B cell (primary cell): ENCODE measurements around the gene NFE2L1. TPM values are rescaled to one million over a fixed set of nuclear protein-coding genes. Genes with fewer than 3 reads are reported as not detected.

Experiments
- ATAC-seq: fragments of 200-7000 bp; cut with Tn5 transposase; one replicate; pipeline ENCODE4 v1.10.0; 2021; ENCODE audit warnings: low read depth, mild to moderate bottlenecking, moderate number of reproducible peaks, moderate library complexity
- CTCF ChIA-PET: fragments of 350-600 bp; sonication (Branson Sonifier 250); formaldehyde crosslinking; loops from one replicate; lab custom pipeline; 2021; ENCODE audit warnings: antibody characterized with exemption, inconsistent platforms; lab: Charles Lee
- POLR2A ChIA-PET: fragments of 350-600 bp; sonication (Branson Sonifier 250); formaldehyde crosslinking; loops from one replicate; lab custom pipeline; 2021; ENCODE audit warnings: antibody characterized with exemption; lab: Charles Lee
- DNase-seq: peaks from one replicate; pipeline ENCODE4 v3.0.0; 2013
- H2AFZ ChIP-seq: 2 replicates; pipeline ENCODE4 v1.6.1; 2012; ENCODE audit warnings: mild to moderate bottlenecking, low read depth, low read length; ENCODE audit not compliant: insufficient read depth, poor library complexity, severe bottlenecking
- H3K27ac ChIP-seq, 2 donors: 1 replicate in 1 of 2; 2 replicates in 1 of 2; pipeline ENCODE4 v1.5.1; 2012 to 2013; ENCODE audit warnings: low read length in 2 of 2, mild to moderate bottlenecking in 2 of 2, moderate library complexity in 1 of 2
- H3K27me3 ChIP-seq, 4 experiments: fragments of 200-600 bp in 1 of 4; sonication (generic) in 1 of 4; replicated peaks in 1 of 4; 1 replicate in 2 of 4; 2 replicates in 2 of 4; pipeline versions ENCODE4 v1.6.1 to v1.7.0; 2013 to 2016; ENCODE audit warnings: low read length in 3 of 4, mild to moderate bottlenecking in 2 of 4, mixed read lengths in 1 of 4, moderate library complexity in 1 of 4; ENCODE audit not compliant: insufficient read depth in 4 of 4, control insufficient read depth in 3 of 4; ENCODE audit errors: control extremely low read depth in 1 of 4
- H3K36me3 ChIP-seq, 2 experiments: replicated peaks in 1 of 2; 1 replicate in 1 of 2; 2 replicates in 1 of 2; pipeline versions ENCODE4 v1.6.1 to v1.7.1; 2013; ENCODE audit warnings: low read length in 1 of 2; ENCODE audit not compliant: insufficient read depth in 2 of 2, control insufficient read depth in 1 of 2; ENCODE audit errors: control extremely low read depth in 1 of 2, extremely low read depth in 1 of 2
- H3K4me1 ChIP-seq, 2 donors: fragments of 200-600 bp in 1 of 2; sonication (generic) in 1 of 2; 1 replicate in 1 of 2; 2 replicates in 1 of 2; pipeline versions ENCODE4 v1.5.1 to v1.6.1; 2013 to 2017; ENCODE audit warnings: low read length in 2 of 2; ENCODE audit not compliant: control insufficient read depth in 2 of 2, insufficient read depth in 2 of 2
- H3K4me2 ChIP-seq: replicated peaks from 2 replicates; pipeline ENCODE3; 2012; ENCODE audit warnings: mild to moderate bottlenecking, low read depth, low read length; ENCODE audit not compliant: poor library complexity, severe bottlenecking
- H3K4me3 ChIP-seq, 5 experiments: fragments of 200-600 bp in 1 of 5; sonication (generic) in 1 of 5; 1 replicate in 3 of 5; 2 replicates in 2 of 5; pipeline versions ENCODE4 v1.5.1 to v1.7.0; 2011 to 2016; ENCODE audit warnings: low read length in 4 of 5, mild to moderate bottlenecking in 4 of 5, low read depth in 2 of 5, control low read depth in 1 of 5, moderate library complexity in 1 of 5; ENCODE audit not compliant: insufficient read depth in 1 of 5; ENCODE audit errors: control extremely low read depth in 1 of 5, extremely low read depth in 1 of 5
- H3K79me2 ChIP-seq: fragments of 200-600 bp; sonication (generic); one replicate; pipeline ENCODE4 v1.6.0; 2016; ENCODE audit warnings: low read length; ENCODE audit not compliant: control insufficient read depth, insufficient read depth
- H3K9ac ChIP-seq: fragments of 200-600 bp; sonication (generic); 2 replicates; pipeline ENCODE4 v1.6.1; 2017; ENCODE audit warnings: mild to moderate bottlenecking, low read length, moderate library complexity
- H3K9me3 ChIP-seq, 3 donors: one replicate each; pipeline versions ENCODE4 v1.6.1 to v1.7.1; 2013; ENCODE audit warnings: low read length in 2 of 3; ENCODE audit not compliant: control insufficient read depth in 2 of 3, insufficient read depth in 1 of 3; ENCODE audit errors: control extremely low read depth in 1 of 3
- H4K20me1 ChIP-seq: 2 replicates; pipeline ENCODE4 v1.6.0; 2012; ENCODE audit warnings: mild to moderate bottlenecking, low read length; ENCODE audit not compliant: insufficient read depth, control insufficient read depth, poor library complexity, severe bottlenecking
- H3K27ac Mint-ChIP-seq: one replicate; pipeline ENCODE4 v1.8.0; 2021; ENCODE audit warnings: mixed read lengths
- H3K27me3 Mint-ChIP-seq: one replicate; pipeline ENCODE4 v1.8.0; 2021; ENCODE audit warnings: mixed read lengths
- H3K4me1 Mint-ChIP-seq: one replicate; pipeline ENCODE4 v1.8.0; 2021; ENCODE audit warnings: mixed read lengths
- H3K4me3 Mint-ChIP-seq: one replicate; pipeline ENCODE4 v1.8.0; 2021; ENCODE audit warnings: mixed read lengths
- H3K9me3 Mint-ChIP-seq: one replicate; pipeline ENCODE4 v1.8.0; 2022; ENCODE audit warnings: mixed read lengths; ENCODE audit not compliant: insufficient read depth
- CTCF ChIP-seq: fragments of 200-600 bp; IDR thresholded peaks from one replicate; pipeline ENCODE4 v1.8.0; 2022; ENCODE audit warnings: antibody characterized with exemption, mild to moderate bottlenecking
- EZH2 ChIP-seq: IDR thresholded peaks from 2 replicates; pipeline ENCODE4 v1.6.1; 2012; ENCODE audit warnings: borderline replicate concordance, low read depth, mild to moderate bottlenecking, moderate library complexity, low read length; ENCODE audit not compliant: insufficient read depth, poor library complexity, severe bottlenecking
- WGBS: methylation state at CpG from one replicate; pipeline ENCODE4 v1.1.5; 2013; ENCODE audit warnings: missing lambda C conversion rate; ENCODE audit not compliant: insufficient coverage; 5-methylcytosine and 5-hydroxymethylcytosine counted together
- intact Hi-C: fragments of 100-400 bp; cut with micrococcal nuclease; formaldehyde crosslinking; loops from one replicate; pipeline ENCODE4 v1.10.0; 2022
- polyA plus RNA-seq: library from polyadenylated mRNA; depleted of rRNA; stranded (reverse); fragments of >200 nt; gene quantifications from 2 replicates; pipeline ENCODE4 v1.2.3, GENCODE V29; 2012
- total RNA-seq, 2 donors: library from RNA; stranded (reverse); fragments of 120-200 nt in 1 of 2; gene quantifications; 1 replicate in 1 of 2; 2 replicates in 1 of 2; pipeline versions ENCODE4 v1.2.3 to v1.2.4, GENCODE V29; 2013 to 2022

NFE2L1 gene
- total and polyA plus RNA-seq, 2 donors (not counting 1 experiment from before 2014, with no cell fraction given): 25.2 to 66.4 TPM

GRCh38 chr17:48043176-48043575 is 5.0 kb upstream of the NFE2L1 start:
- no peak overlapping the region for H3K27ac ChIP-seq
- intact Hi-C loops: no loop called here
- 100% methylated on average over 1 of the region's 2 CpGs for WGBS
- ChIA-PET POLR2A (interaction anchor here (1.7 kb wide), 1 partner anchor 17 kb away, joined by 5 read pairs; no protein-coding TSS in a partner anchor), CTCF (interaction anchor here (1.2 to 3.7 kb wide), 6 partner anchors 16 to 96 kb away, joined by 3 to 17 read pairs (median 4); no protein-coding TSS in a partner anchor)
- Mint-ChIP-seq H3K4me1 (peaks cover 19% of the 10 kb centered on the region), H3K9me3 (no peaks in the 10 kb centered on the region), H3K4me3 (no peak overlapping the region), H3K27me3 (no peaks in the 10 kb centered on the region), H3K27ac (no peak overlapping the region)
- no peak overlapping the region for H3K9ac ChIP-seq
- H2AFZ ChIP-seq: no peak overlapping the region
- no peak for DNase-seq
- no peaks in the 10 kb centered on the region for H3K9me3 ChIP-seq
- H3K79me2 ChIP-seq: peaks cover 10% of the 10 kb centered on the region
- H3K27me3 ChIP-seq: peaks cover 0 to 8% (median 0%) of the 10 kb centered on the region in 4 experiments
- no peak for ATAC-seq
- H3K36me3 ChIP-seq: no peaks in the 10 kb centered on the region
- no peak for TF ChIP-seq CTCF
- no peak for TF ChIP-seq EZH2
- no peak overlapping the region for H3K4me2 ChIP-seq
- no peak overlapping the region for H3K4me3 ChIP-seq
- peaks cover 10 to 13% of the 10 kb centered on the region in 2 donors for H3K4me1 ChIP-seq
- H4K20me1 ChIP-seq: no peaks in the 10 kb centered on the region

- Histone ChIP-seq H3K27ac (no peak overlapping the region), H3K4me1 (peaks cover 20 to 21% of the 10 kb centered on the region in 2 donors), H4K20me1 (no peaks in the 10 kb centered on the region), H2AFZ (no peak overlapping the region), H3K9ac (no peak overlapping the region), H3K27me3 (no peaks in the 10 kb centered on the region), H3K4me2 (no peak overlapping the region), H3K9me3 (no peaks in the 10 kb centered on the region), H3K36me3 (no peaks in the 10 kb centered on the region), H3K4me3 (no peak overlapping the region), H3K79me2 (peaks cover 27% of the 10 kb centered on the region)
- DNase-seq: no peak
- CTCF ChIA-PET: interaction anchor here (1.0 to 5.3 kb wide), 7 partner anchors 9 to 98 kb away, joined by 3 to 50 read pairs (median 4); no protein-coding TSS in a partner anchor
- H3K9me3 Mint-ChIP-seq: no peaks in the 10 kb centered on the region
- H3K4me3 Mint-ChIP-seq: no peak overlapping the region
- H3K27ac Mint-ChIP-seq: no peak overlapping the region
- 100% methylated on average over 1 of the region's 4 CpGs for WGBS
- no peak for ATAC-seq
- peaks cover 27% of the 10 kb centered on the region for H3K4me1 Mint-ChIP-seq
- intact Hi-C loops: no loop called here
- POLR2A ChIA-PET: no interaction called here
- no peaks in the 10 kb centered on the region for H3K27me3 Mint-ChIP-seq
- TF ChIP-seq CTCF: no peak
- TF ChIP-seq EZH2: no peak
Observed at GRCh38 chr17:48044851-48045250, 3.3 kb upstream of the NFE2L1 start.
